OCI-LY1 (cell line): ENCODE measurements around the gene VPS50.

ENCODE experiments used
- H2AFZ ChIP-seq: fragments of 200-600 bp; sonication (generic), shearing (Covaris generic); 2 replicates; pipeline ENCODE4 v1.6.0; 2014; ENCODE audit warnings: antibody characterized with exemption, mild to moderate bottlenecking, low read length
- H3F3A ChIP-seq: fragments of 200-600 bp; sonication (generic), shearing (Covaris generic); 2 replicates; pipeline ENCODE4 v1.6.0; 2014; ENCODE audit warnings: mild to moderate bottlenecking, antibody characterized with exemption, low read length, moderate library complexity; ENCODE audit not compliant: insufficient read depth
- H3K27ac ChIP-seq: fragments of 200-600 bp; sonication (generic); 2 replicates; pipeline ENCODE4 v1.5.1; 2014; ENCODE audit warnings: low read length, mixed run types, mild to moderate bottlenecking, low read depth; ENCODE audit not compliant: poor library complexity, severe bottlenecking
- H3K27me3 ChIP-seq: fragments of 200-600 bp; sonication (generic); 2 replicates; pipeline ENCODE4 v1.6.0; 2014; ENCODE audit warnings: antibody characterized with exemption, mild to moderate bottlenecking, low read length, moderate library complexity; ENCODE audit not compliant: insufficient read depth
- H3K36me3 ChIP-seq: fragments of 200-600 bp; sonication (generic); 2 replicates; pipeline ENCODE4 v1.6.1; 2014; ENCODE audit warnings: mild to moderate bottlenecking, antibody characterized with exemption, low read length, moderate library complexity, mixed read lengths; ENCODE audit not compliant: insufficient read depth
- H3K4me1 ChIP-seq: fragments of 200-600 bp; sonication (generic); 2 replicates; pipeline ENCODE4 v1.5.1; 2014; ENCODE audit warnings: mild to moderate bottlenecking, low read length, moderate library complexity; ENCODE audit not compliant: insufficient read depth, severe bottlenecking
- H3K4me2 ChIP-seq: fragments of 200-600 bp; sonication (generic), shearing (Covaris generic); 2 replicates; pipeline ENCODE4 v1.6.1; 2014; ENCODE audit warnings: low read length
- H3K4me3 ChIP-seq: fragments of 200-600 bp; sonication (generic); 2 replicates; pipeline ENCODE4 v1.5.1; 2014; ENCODE audit warnings: low read length, low read depth, mild to moderate bottlenecking, mixed read lengths; ENCODE audit not compliant: poor library complexity, severe bottlenecking
- H3K79me2 ChIP-seq: fragments of 200-600 bp; shearing (Covaris generic); 2 replicates; pipeline ENCODE4 v1.6.1; 2016; ENCODE audit warnings: mixed run types, low read length, mixed read lengths; ENCODE audit not compliant: insufficient read depth
- H3K9ac ChIP-seq: fragments of 200-600 bp; sonication (generic), shearing (Covaris generic); 2 replicates; pipeline ENCODE4 v1.6.1; 2014; ENCODE audit warnings: mild to moderate bottlenecking, low read length, mixed read lengths
- H3K9me2 ChIP-seq: fragments of 200-600 bp; sonication (generic), shearing (Covaris generic); 2 replicates; pipeline ENCODE4 v1.6.1; 2014; ENCODE audit warnings: low read depth, mild to moderate bottlenecking, low read length, mixed read lengths
- H3K9me3 ChIP-seq: fragments of 200-600 bp; shearing (Covaris generic); 2 replicates; pipeline ENCODE4 v1.6.1; 2014; ENCODE audit warnings: low read length, mixed read lengths
- H4K20me1 ChIP-seq: fragments of 200-600 bp; sonication (generic), shearing (Covaris generic); 2 replicates; pipeline ENCODE4 v1.6.0; 2016; ENCODE audit warnings: mild to moderate bottlenecking, low read length; ENCODE audit not compliant: insufficient read depth
- EZH2 ChIP-seq: fragments of 200-600 bp; sonication (generic), shearing (Covaris generic); IDR thresholded peaks from 2 replicates; pipeline ENCODE4 v1.8.0; 2017; ENCODE audit warnings: borderline replicate concordance, mixed run types, mild to moderate bottlenecking, antibody characterized with exemption, low read length, moderate library complexity, mixed read lengths
- TF ChIP-seq, protein P1 (sequence below): fragments of 200-600 bp; sonication (generic), shearing (Covaris generic); IDR thresholded peaks from 2 replicates; pipeline ENCODE4 v1.5.1; 2017; ENCODE audit warnings: mild to moderate bottlenecking, antibody characterized with exemption, low read length, moderate library complexity, mixed read lengths

VPS50 gene

DNA sequence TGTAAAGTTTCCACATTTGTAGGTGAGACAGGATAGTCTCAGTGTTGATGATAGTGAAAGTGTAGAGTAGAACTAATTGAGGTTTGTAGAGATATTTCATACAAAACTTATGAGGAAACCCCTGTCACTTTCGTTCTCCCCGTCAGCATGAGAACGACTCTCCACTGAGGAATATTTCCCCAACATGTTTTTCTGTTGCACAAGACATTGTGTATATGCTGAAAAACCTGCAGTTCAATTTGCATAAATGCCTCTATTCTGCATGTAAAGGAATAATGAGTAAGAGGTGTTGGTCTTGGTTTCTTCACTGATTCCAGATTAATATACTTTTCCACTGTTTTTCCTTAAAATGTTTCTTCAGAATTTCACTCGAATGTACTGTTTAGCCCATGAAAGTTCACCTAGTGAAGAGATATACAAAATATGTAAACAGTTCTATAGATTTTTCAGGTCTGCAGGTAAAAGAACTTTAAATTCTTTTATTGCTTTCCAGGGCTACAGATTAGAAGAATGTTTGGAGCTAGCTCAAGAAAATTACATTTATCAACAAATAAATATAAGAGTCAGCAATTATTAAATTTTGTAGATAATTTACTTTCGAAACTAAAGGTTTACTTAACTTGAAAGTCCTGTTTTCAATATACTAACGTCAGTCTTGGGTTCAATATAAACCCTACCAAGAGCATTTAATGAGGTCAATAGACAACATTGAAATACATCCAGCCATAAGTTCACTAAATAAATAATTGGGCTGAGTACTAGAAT lies 43.1 kb upstream of the VPS50 start:
- Histone ChIP-seq H3K9me3 (no peaks in the 10 kb centered on the region), H3K79me2 (no peaks in the 10 kb centered on the region), H3K4me3 (no peak overlapping the region), H3K27ac (no peak overlapping the region), H3K4me1 (no peaks in the 10 kb centered on the region), H3K9me2 (no peaks in the 10 kb centered on the region), H3K36me3 (no peaks in the 10 kb centered on the region), H3K9ac (no peak overlapping the region), H3K4me2 (no peak overlapping the region), H3K27me3 (no peaks in the 10 kb centered on the region), H3F3A (no peaks in the 10 kb centered on the region), H2AFZ (no peak overlapping the region), H4K20me1 (no peaks in the 10 kb centered on the region)
- TF ChIP-seq, protein P1, sequence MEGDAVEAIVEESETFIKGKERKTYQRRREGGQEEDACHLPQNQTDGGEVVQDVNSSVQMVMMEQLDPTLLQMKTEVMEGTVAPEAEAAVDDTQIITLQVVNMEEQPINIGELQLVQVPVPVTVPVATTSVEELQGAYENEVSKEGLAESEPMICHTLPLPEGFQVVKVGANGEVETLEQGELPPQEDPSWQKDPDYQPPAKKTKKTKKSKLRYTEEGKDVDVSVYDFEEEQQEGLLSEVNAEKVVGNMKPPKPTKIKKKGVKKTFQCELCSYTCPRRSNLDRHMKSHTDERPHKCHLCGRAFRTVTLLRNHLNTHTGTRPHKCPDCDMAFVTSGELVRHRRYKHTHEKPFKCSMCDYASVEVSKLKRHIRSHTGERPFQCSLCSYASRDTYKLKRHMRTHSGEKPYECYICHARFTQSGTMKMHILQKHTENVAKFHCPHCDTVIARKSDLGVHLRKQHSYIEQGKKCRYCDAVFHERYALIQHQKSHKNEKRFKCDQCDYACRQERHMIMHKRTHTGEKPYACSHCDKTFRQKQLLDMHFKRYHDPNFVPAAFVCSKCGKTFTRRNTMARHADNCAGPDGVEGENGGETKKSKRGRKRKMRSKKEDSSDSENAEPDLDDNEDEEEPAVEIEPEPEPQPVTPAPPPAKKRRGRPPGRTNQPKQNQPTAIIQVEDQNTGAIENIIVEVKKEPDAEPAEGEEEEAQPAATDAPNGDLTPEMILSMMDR, result no peak
- TF ChIP-seq EZH2, result no peak

DNA sequence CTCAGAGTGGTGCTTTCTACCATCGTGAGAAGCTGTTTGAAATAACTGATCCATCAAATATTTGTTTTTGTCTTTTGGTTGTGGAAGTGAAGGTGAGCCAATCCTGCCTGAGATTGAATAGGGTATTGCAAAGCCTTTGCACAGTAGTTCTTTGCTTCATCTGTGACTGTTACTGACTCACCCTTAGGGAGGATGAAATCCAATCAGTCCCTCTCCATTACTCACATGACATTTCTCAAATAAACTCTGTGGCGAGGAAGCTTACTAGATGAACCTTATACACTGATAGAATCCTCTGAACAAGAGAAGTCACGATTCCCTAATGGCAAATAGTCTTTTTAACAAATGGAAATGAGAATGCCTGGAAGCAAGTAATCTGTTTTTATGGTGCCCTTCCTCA lies 37.8 kb upstream of the VPS50 start:
- H3K9me2 ChIP-seq, result no peaks in the 10 kb centered on the region
- no peak overlapping the region for H3K4me2 ChIP-seq
- no peak for TF ChIP-seq EZH2
- TF ChIP-seq, protein P1, result no peak
- no peak overlapping the region for H3K4me3 ChIP-seq
- no peaks in the 10 kb centered on the region for H3F3A ChIP-seq
- no peaks in the 10 kb centered on the region for H3K4me1 ChIP-seq
- H3K27me3 ChIP-seq, result no peaks in the 10 kb centered on the region
- no peaks in the 10 kb centered on the region for H3K79me2 ChIP-seq
- H2AFZ ChIP-seq, result no peak overlapping the region
- no peaks in the 10 kb centered on the region for H3K36me3 ChIP-seq
- H3K9ac ChIP-seq, result no peak overlapping the region
- H3K9me3 ChIP-seq, result no peaks in the 10 kb centered on the region
- H3K27ac ChIP-seq, result no peak overlapping the region
- no peaks in the 10 kb centered on the region for H4K20me1 ChIP-seq

DNA sequence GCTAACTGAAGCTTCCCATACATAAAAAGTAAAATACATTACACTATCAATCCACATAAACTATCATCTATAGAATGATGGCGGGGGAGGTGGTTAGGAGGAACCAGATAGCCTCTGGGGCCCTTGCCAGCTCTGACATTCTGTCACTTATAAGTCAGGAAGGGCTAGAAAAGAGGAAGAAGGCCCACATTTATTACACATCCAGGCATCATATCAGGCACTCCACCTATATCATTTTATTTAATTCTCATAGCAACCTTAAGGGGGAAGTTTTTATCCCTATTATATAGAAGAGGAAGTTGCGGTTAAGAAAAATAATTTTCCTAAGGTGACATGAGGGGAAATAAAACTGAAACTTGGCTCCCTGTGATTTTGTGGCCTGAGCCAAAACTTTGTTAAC lies 35.8 kb upstream of the VPS50 start:
- Histone ChIP-seq H3K9me3 (no peaks in the 10 kb centered on the region), H3K4me3 (no peak overlapping the region), H3K9ac (no peak overlapping the region), H4K20me1 (no peaks in the 10 kb centered on the region), H3K36me3 (no peaks in the 10 kb centered on the region), H3K79me2 (no peaks in the 10 kb centered on the region), H3K4me1 (no peaks in the 10 kb centered on the region), H3K9me2 (no peaks in the 10 kb centered on the region), H3K4me2 (no peak overlapping the region), H3F3A (no peaks in the 10 kb centered on the region), H3K27me3 (no peaks in the 10 kb centered on the region), H2AFZ (no peak overlapping the region), H3K27ac (no peak overlapping the region)
- TF ChIP-seq, protein P1, result no peak
- no peak for TF ChIP-seq EZH2
